H1 (cell line): ENCODE results near the gene ZNF488. TPM values are rescaled to one million over a fixed set of nuclear protein-coding genes. Genes with fewer than 3 reads are reported as not detected.

Experiments used
- CTCF ChIA-PET: fragments of 300-600 bp; sonication (Branson Sonifier 250); formaldehyde crosslinking; loops from one replicate; lab custom pipeline; 2021; ENCODE audit not compliant: partially characterized antibody; lab: Charles Lee
- POLR2A ChIA-PET: fragments of 300-600 bp; sonication (Branson Sonifier 250); formaldehyde crosslinking; loops from one replicate; lab custom pipeline; 2021; ENCODE audit warnings: inconsistent platforms; ENCODE audit not compliant: partially characterized antibody; lab: Charles Lee
- DNase-seq, 2 experiments: peaks; one replicate each; pipeline versions ENCODE4 v3.0.0 to v3.0.0-alpha.2; 2010 to 2022; ENCODE audit warnings: low spot score in 2 of 2, low read depth in 1 of 2, mixed read lengths in 1 of 2
- FAIRE-seq: peaks from 2 replicates; lab custom pipeline; 2011; peaks lifted over from hg19 to GRCh38; lab: Jason Lieb, UNC
- H2AFZ ChIP-seq: 2 replicates; pipeline ENCODE4 v1.8.1; 2012; ENCODE audit warnings: low read length, inconsistent platforms
- H2AK5ac ChIP-seq: 2 replicates; pipeline ENCODE4 v1.6.1; 2013; ENCODE audit warnings: low read depth, low read length
- H2BK120ac ChIP-seq: replicated peaks from 2 replicates; pipeline ENCODE3; 2013; ENCODE audit warnings: low read depth, low read length, inconsistent platforms
- H2BK12ac ChIP-seq: 2 replicates; pipeline ENCODE4 v1.6.1; 2013; ENCODE audit warnings: low read depth, low read length
- H2BK15ac ChIP-seq: 2 replicates; pipeline ENCODE4 v1.6.1; 2013; ENCODE audit warnings: low read length
- H2BK20ac ChIP-seq: 2 replicates; pipeline ENCODE4 v1.6.1; 2013; ENCODE audit warnings: low read length
- H2BK5ac ChIP-seq: 2 replicates; pipeline ENCODE4 v1.6.1; 2013; ENCODE audit warnings: low read depth, low read length
- H3K14ac ChIP-seq: 2 replicates; pipeline ENCODE4 v1.6.1; 2013; ENCODE audit warnings: inconsistent platforms; ENCODE audit not compliant: insufficient read length
- H3K18ac ChIP-seq: 2 replicates; pipeline ENCODE4 v1.6.1; 2013; ENCODE audit warnings: low read length; ENCODE audit errors: extremely low read depth
- H3K23ac ChIP-seq: 2 replicates; pipeline ENCODE4 v1.6.1; 2013; ENCODE audit warnings: inconsistent platforms; ENCODE audit not compliant: insufficient read length
- H3K23me2 ChIP-seq: 2 replicates; pipeline ENCODE4 v1.6.1; 2013; ENCODE audit warnings: low read depth, low read length
- H3K27ac ChIP-seq: 2 replicates; pipeline ENCODE4 v1.6.1; 2011; ENCODE audit warnings: low read depth, low read length, inconsistent platforms
- H3K27me3 ChIP-seq, 4 experiments: replicated peaks in 1 of 4; 1 replicate in 1 of 4; 2 replicates in 3 of 4; pipeline versions ENCODE4 v1.6.1 to v1.8.1; 2011 to 2013; ENCODE audit warnings: low read length in 3 of 4, mild to moderate bottlenecking in 3 of 4, inconsistent platforms in 2 of 4, mixed read lengths in 2 of 4, moderate library complexity in 1 of 4; ENCODE audit not compliant: control insufficient read depth in 3 of 4, insufficient read depth in 3 of 4; ENCODE audit errors: extremely low read depth in 1 of 4
- H3K36me3 ChIP-seq, 4 experiments: 2 replicates each; pipeline versions ENCODE4 v1.6.1 to v1.8.1; 2011 to 2013; ENCODE audit warnings: mild to moderate bottlenecking in 4 of 4, low read length in 3 of 4, moderate library complexity in 2 of 4, control low read depth in 1 of 4, inconsistent platforms in 1 of 4; ENCODE audit not compliant: insufficient read depth in 4 of 4, control insufficient read depth in 2 of 4
- H3K4ac ChIP-seq: replicated peaks from 2 replicates; pipeline ENCODE3; 2013; ENCODE audit warnings: low read length, low read depth, mixed read lengths, inconsistent platforms; ENCODE audit not compliant: insufficient read length
- H3K4me1 ChIP-seq, 4 experiments: replicated peaks in 1 of 4; 1 replicate in 1 of 4; 2 replicates in 3 of 4; pipeline versions ENCODE4 v1.6.1 to v1.8.1; 2011 to 2013; ENCODE audit warnings: low read length in 3 of 4, inconsistent platforms in 2 of 4, mixed read lengths in 1 of 4; ENCODE audit not compliant: insufficient read depth in 4 of 4, control insufficient read depth in 3 of 4
- H3K4me2 ChIP-seq, 2 experiments: 2 replicates each; pipeline versions ENCODE4 v1.6.1 to v1.8.1; 2011 to 2013; ENCODE audit warnings: low read depth in 2 of 2, low read length in 2 of 2, control low read depth in 1 of 2, inconsistent platforms in 1 of 2, mild to moderate bottlenecking in 1 of 2; ENCODE audit not compliant: insufficient read depth in 1 of 2
- H3K4me3 ChIP-seq, 4 experiments: fragments of 200-600, 300-600 bp in 1 of 4; sonication (generic), shearing (Covaris generic), sonication (Bioruptor Twin) in 1 of 4; 2 replicates each; pipeline versions ENCODE4 v1.5.1 to v1.8.1; 2011 to 2016; ENCODE audit warnings: low read length in 4 of 4, low read depth in 3 of 4, control low read depth in 2 of 4, inconsistent platforms in 2 of 4, mild to moderate bottlenecking in 2 of 4, mixed read lengths in 1 of 4, moderate library complexity in 1 of 4; ENCODE audit not compliant: insufficient read depth in 2 of 4; ENCODE audit errors: extremely low read depth in 1 of 4
- H3K56ac ChIP-seq: replicated peaks from 2 replicates; pipeline ENCODE3; 2013; ENCODE audit warnings: low read depth, mild to moderate bottlenecking, mixed read lengths, low read length, inconsistent platforms; ENCODE audit not compliant: insufficient read length
- H3K79me1 ChIP-seq: 2 replicates; pipeline ENCODE4 v1.6.1; 2013; ENCODE audit warnings: low read depth, low read length, control low read depth
- H3K79me2 ChIP-seq, 2 experiments: 2 replicates each; pipeline versions ENCODE4 v1.6.1 to v1.8.1; 2012 to 2013; ENCODE audit warnings: low read length in 2 of 2, mild to moderate bottlenecking in 2 of 2, inconsistent platforms in 1 of 2; ENCODE audit not compliant: insufficient read depth in 2 of 2, control insufficient read depth in 1 of 2
- H3K9ac ChIP-seq, 4 experiments: replicated peaks in 1 of 4; 1 replicate in 1 of 4; 2 replicates in 3 of 4; pipeline versions ENCODE4 v1.6.1 to v1.8.1; 2011 to 2013; ENCODE audit warnings: low read depth in 3 of 4, low read length in 3 of 4, control low read depth in 2 of 4, mild to moderate bottlenecking in 2 of 4, moderate library complexity in 2 of 4, inconsistent platforms in 1 of 4; ENCODE audit errors: extremely low read depth in 1 of 4
- H3K9me3 ChIP-seq, 2 experiments: 2 replicates each; pipeline versions ENCODE4 v1.6.1 to v1.8.1; 2012 to 2013; ENCODE audit warnings: mild to moderate bottlenecking in 2 of 2, moderate library complexity in 2 of 2, control low read depth in 1 of 2, inconsistent platforms in 1 of 2, low read depth in 1 of 2, low read length in 1 of 2, mixed read lengths in 1 of 2; ENCODE audit not compliant: insufficient read depth in 2 of 2
- H4K20me1 ChIP-seq, 2 experiments: replicated peaks in 1 of 2; 2 replicates each; pipeline versions ENCODE3 to v1.8.1; 2011 to 2013; ENCODE audit warnings: inconsistent platforms in 2 of 2, low read length in 2 of 2, mild to moderate bottlenecking in 1 of 2; ENCODE audit not compliant: insufficient read depth in 2 of 2, control insufficient read depth in 1 of 2
- H4K5ac ChIP-seq: 2 replicates; pipeline ENCODE4 v1.6.1; 2013; ENCODE audit warnings: low read length, low read depth, mixed read lengths, inconsistent platforms; ENCODE audit not compliant: insufficient read length
- H4K8ac ChIP-seq: 2 replicates; pipeline ENCODE4 v1.8.0; 2013; ENCODE audit warnings: mild to moderate bottlenecking, moderate library complexity, low read length, inconsistent platforms; ENCODE audit not compliant: insufficient read depth; ENCODE audit errors: extremely low read depth
- H4K91ac ChIP-seq: replicated peaks from 2 replicates; pipeline ENCODE3; 2013; ENCODE audit warnings: low read length, mixed read lengths, inconsistent platforms; ENCODE audit not compliant: insufficient read length
- CREB1 ChIP-seq: IDR thresholded peaks from 2 replicates; pipeline ENCODE4 v1.6.1; 2012; ENCODE audit warnings: inconsistent platforms
- EGR1 ChIP-seq: IDR thresholded peaks from 2 replicates; pipeline ENCODE4 v1.6.1; 2011; ENCODE audit warnings: low read depth, low read length, borderline replicate concordance
- JUND ChIP-seq: IDR thresholded peaks from 2 replicates; pipeline ENCODE4 v1.6.1; 2011; ENCODE audit warnings: mild to moderate bottlenecking, improper control_type of control experiment, low read length
- TEAD4 ChIP-seq: IDR thresholded peaks from 2 replicates; pipeline ENCODE4 v1.6.1; 2012; ENCODE audit warnings: low read depth, low read length, inconsistent platforms, mixed read lengths
- WGBS, 2 experiments: shearing (Covaris generic) in 1 of 2; methylation state at CpG; one replicate each; pipeline versions ENCODE4 v1.1.6 to v1.1.7; 2013 to 2015; ENCODE audit warnings: low lambda C conversion rate in 2 of 2, mixed read lengths in 2 of 2, inconsistent platforms in 1 of 2, low coverage in 1 of 2, missing lambda C conversion rate in 1 of 2; ENCODE audit not compliant: insufficient replicate concordance in 2 of 2, insufficient coverage in 1 of 2, insufficient read length in 1 of 2; ENCODE audit errors: extremely low coverage in 1 of 2, missing lambda C conversion rate in 1 of 2; 5-methylcytosine and 5-hydroxymethylcytosine counted together
- polyA plus RNA-seq, 7 experiments: library from polyadenylated mRNA; depleted of rRNA in 3 of 7; stranded (reverse) in 5 of 7; unstranded in 2 of 7; fragments of >200 nt in 5 of 7; fragments of 200-250 nt in 2 of 7; gene quantifications; 1 replicate in 5 of 7; 2 replicates in 1 of 7; 4 replicates in 1 of 7; pipeline versions ENCODE4 v1.2.1 to v1.2.3, GENCODE V29; 2011 to 2013; ENCODE audit warnings: missing spikeins in 2 of 7, mixed read lengths in 2 of 7
- total RNA-seq: library from RNA; stranded (reverse); fragmentation: NEBNext Ultra II Directional; extraction: Animal tissue kit (Norgen Biotek cat#: 25700); gene quantifications from 2 replicates; pipeline ENCODE4 v1.2.1, GENCODE V29; 2021

ZNF488 gene
- total and polyA plus RNA-seq, 2 of the 8 experiments (the other 6 are each of a cell fraction or from before 2014, with no cell fraction given) = 7.9 to 11.4 TPM

- no peaks in the 10 kb centered on the region for H4K20me1 ChIP-seq
- H3K23ac ChIP-seq = no peak overlapping the region
- no peaks in the 10 kb centered on the region; a peak in 1 of 7 replicates for H3K27me3 ChIP-seq
- no peak overlapping the region for H4K91ac ChIP-seq
- H3K36me3 ChIP-seq = no peaks in the 10 kb centered on the region
- H3K79me2 ChIP-seq = no peaks in the 10 kb centered on the region
- POLR2A ChIA-PET = no interaction called here
- no peaks in the 10 kb centered on the region for H3K79me1 ChIP-seq
- WGBS, 2 experiments = 100% methylated on average over 3 of the region's 3 CpGs; no CpG with 5 or more reads in 1 of the 2 experiments
- H3K23me2 ChIP-seq = no peaks in the 10 kb centered on the region
- H3K9ac ChIP-seq = no peak overlapping the region
- H3K9me3 ChIP-seq = no peaks in the 10 kb centered on the region
- H3K14ac ChIP-seq = no peak overlapping the region
- FAIRE-seq (no peak), DNase-seq (no peak)
- H3K18ac ChIP-seq = no peak overlapping the region
- no peak overlapping the region for H2BK20ac ChIP-seq
- H3K4me3 ChIP-seq = no peak overlapping the region
- no peak overlapping the region for H3K4ac ChIP-seq
- no peak overlapping the region for H2AFZ ChIP-seq
- no peak overlapping the region for H3K4me2 ChIP-seq
- H2BK5ac ChIP-seq = no peak overlapping the region
- CTCF ChIA-PET = interaction anchor here (1.0 kb wide), 1 partner anchor 40 kb away, joined by 3 read pairs; no protein-coding TSS in a partner anchor
- no peak overlapping the region for H4K5ac ChIP-seq
- TF ChIP-seq CREB1 (no peak), JUND (no peak), TEAD4 (no peak), EGR1 (no peak)
- TF ChIP-seq, all 59 proteins: peak for 0
- Histone ChIP-seq H2AK5ac (no peak overlapping the region), H2BK12ac (no peak overlapping the region; the same call in 1 of the 2 replicates), H4K8ac (no peak overlapping the region), H3K56ac (no peak overlapping the region), H3K27ac (no peak overlapping the region), H3K4me1 (peaks cover 7 to 27% (median 20%) of the 10 kb centered on the region in 4 experiments), H2BK120ac (no peak overlapping the region), H2BK15ac (no peak overlapping the region)
Measured at GRCh38 chr10:47400786-47401185, 16.7 kb upstream of the ZNF488 start.
